Measurements from ENCODE around the gene LYZL4. TPM values are rescaled to one million over a fixed set of nuclear protein-coding genes. Genes with fewer than 3 reads are reported as not detected.

The LYZL4 gene
- total RNA-seq, 3 donors from 2014 or later: not detected

DNA sequence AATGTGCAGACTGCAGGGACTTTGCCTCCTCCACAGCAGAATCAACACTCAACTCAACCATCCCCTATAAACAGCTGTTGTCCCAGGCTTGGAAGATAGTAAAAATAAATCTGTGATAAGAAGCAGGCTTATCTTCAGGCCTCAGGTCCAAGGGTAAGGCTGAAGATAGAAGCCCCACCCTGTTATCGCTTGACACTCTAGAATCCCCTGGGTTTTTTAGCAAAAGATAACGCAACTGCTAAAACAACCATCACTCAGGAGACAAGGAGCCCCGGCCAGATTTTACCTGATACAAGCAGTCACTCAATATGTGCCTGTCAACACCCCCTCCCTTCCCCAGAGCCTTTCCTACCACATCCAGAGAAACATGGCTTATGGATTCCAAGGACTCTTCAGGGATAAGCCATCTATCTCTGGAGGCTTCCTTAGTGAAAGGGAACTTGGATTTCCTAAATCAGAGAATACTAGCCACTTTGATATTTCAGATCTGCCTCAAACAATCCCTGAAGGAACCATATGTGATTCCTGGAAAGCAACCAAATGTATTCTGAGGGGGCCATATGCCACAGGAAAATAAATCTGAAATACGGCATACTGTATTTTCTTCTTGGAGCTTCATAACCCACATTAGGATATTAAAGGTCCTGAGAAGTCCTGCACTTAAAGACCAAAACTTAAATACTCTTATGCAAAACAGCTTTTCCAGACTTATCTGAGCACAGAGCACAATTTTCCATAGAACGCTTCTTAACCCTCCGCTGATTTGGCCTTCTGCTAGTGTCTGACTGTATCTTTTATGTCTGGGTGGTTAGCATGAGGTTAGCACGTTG is 60.4 kb downstream of the LYZL4 start:
- Histone ChIP-seq H3K4me3 (no peak overlapping the region), H3K27me3 (no peaks in the 10 kb centered on the region), H3K4me1 (no peaks in the 10 kb centered on the region), H3K9me3 (no peaks in the 10 kb centered on the region), H3K36me3 (no peaks in the 10 kb centered on the region), H3K27ac (no peak overlapping the region)
- TF ChIP-seq POLR2A (IDR thresholded peaks at IDR 0.05): no peak
- TF ChIP-seq, protein P1, sequence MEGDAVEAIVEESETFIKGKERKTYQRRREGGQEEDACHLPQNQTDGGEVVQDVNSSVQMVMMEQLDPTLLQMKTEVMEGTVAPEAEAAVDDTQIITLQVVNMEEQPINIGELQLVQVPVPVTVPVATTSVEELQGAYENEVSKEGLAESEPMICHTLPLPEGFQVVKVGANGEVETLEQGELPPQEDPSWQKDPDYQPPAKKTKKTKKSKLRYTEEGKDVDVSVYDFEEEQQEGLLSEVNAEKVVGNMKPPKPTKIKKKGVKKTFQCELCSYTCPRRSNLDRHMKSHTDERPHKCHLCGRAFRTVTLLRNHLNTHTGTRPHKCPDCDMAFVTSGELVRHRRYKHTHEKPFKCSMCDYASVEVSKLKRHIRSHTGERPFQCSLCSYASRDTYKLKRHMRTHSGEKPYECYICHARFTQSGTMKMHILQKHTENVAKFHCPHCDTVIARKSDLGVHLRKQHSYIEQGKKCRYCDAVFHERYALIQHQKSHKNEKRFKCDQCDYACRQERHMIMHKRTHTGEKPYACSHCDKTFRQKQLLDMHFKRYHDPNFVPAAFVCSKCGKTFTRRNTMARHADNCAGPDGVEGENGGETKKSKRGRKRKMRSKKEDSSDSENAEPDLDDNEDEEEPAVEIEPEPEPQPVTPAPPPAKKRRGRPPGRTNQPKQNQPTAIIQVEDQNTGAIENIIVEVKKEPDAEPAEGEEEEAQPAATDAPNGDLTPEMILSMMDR (IDR thresholded peaks at IDR 0.05): no peak
- TF ChIP-seq POLR2AphosphoS5 (IDR thresholded peaks at IDR 0.05): no peak
- intact Hi-C loops (cut with DNase I; ENCODE audit: low total_unique reads): no loop called here
- DNase-seq (ENCODE audit: low spot score in 2 of 2): no peak

DNA sequence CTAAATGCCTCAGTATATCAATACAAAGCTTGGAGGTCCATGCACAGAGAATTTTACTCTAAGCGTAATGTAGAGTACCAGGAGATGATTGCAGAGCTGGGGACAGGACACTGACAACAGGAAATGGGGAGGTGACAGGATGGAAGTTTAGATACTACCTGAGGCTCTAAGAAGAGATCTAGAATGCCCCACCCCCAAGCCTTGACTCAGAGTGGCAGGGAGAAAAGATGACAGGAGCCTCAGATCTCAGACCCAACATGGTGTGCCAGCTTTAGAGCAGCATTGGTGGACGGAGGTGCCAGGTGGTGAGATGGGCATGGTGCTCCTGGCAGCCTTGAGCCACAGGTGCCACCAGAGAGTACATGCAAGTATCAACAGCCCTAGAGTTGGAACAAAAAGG is 62.5 kb downstream of the LYZL4 start:
- Histone ChIP-seq H3K36me3 (no peaks in the 10 kb centered on the region), H3K27ac (no peak overlapping the region), H3K9me3 (no peaks in the 10 kb centered on the region), H3K4me1 (no peaks in the 10 kb centered on the region), H3K4me3 (no peak overlapping the region), H3K27me3 (no peaks in the 10 kb centered on the region)
- TF ChIP-seq POLR2A (IDR thresholded peaks at IDR 0.05): no peak
- TF ChIP-seq, protein P1 (IDR thresholded peaks at IDR 0.05): no peak
- TF ChIP-seq POLR2AphosphoS5 (IDR thresholded peaks at IDR 0.05): no peak
- no peak for DNase-seq (ENCODE audit: low spot score in 2 of 2)
- intact Hi-C loops (cut with DNase I; ENCODE audit: low total_unique reads): no loop called here

Other genes with a start within 250 kb of the LYZL4 start
- not detected for gene CCK, start 144.4 kb downstream of the LYZL4 start, total RNA-seq
- 10 to 100 TPM; 16.3 to 40.2 (median 25.2) TPM for gene VIPR1, start 92.0 kb upstream of the LYZL4 start, total RNA-seq
- gene SEC22C, start 171.4 kb upstream of the LYZL4 start, total RNA-seq: 10 to 100 TPM; 48.8 to 68.8 (median 61.9) TPM
- 10 to 100 TPM; 19.8 to 29.5 (median 23.7) TPM for gene SS18L2, start 180.2 kb upstream of the LYZL4 start, total RNA-seq
- 100 to 1,000 TPM; 132 to 214 (median 175) TPM for gene NKTR, start 190.1 kb upstream of the LYZL4 start, total RNA-seq
- gene ZBTB47, start 243.1 kb upstream of the LYZL4 start, total RNA-seq: 10 to 100 TPM; 18.0 to 61.8 (median 45.2) TPM

All from breast epithelium (tissue), 4 donors.